Colonic mucosa (tissue), 4 donors: Measurements from ENCODE around the gene RYR1. TPM values are rescaled to one million over a fixed set of nuclear protein-coding genes. Genes with fewer than 3 reads are reported as not detected.

ENCODE experiments used
- DNase-seq: peaks from one replicate; pipeline ENCODE4 v3.0.0-alpha.2; 2020
- H3K27ac ChIP-seq: fragments of 200-600 bp; one replicate; pipeline ENCODE4 v1.8.0; 2021
- H3K27me3 ChIP-seq: fragments of 200-600 bp; one replicate; pipeline ENCODE4 v1.8.0; 2021
- H3K36me3 ChIP-seq: fragments of 200-600 bp; one replicate; pipeline ENCODE4 v1.8.0; 2021
- H3K4me1 ChIP-seq: fragments of 200-600 bp; one replicate; pipeline ENCODE4 v1.8.0; 2021; ENCODE audit warnings: mild to moderate bottlenecking
- H3K4me3 ChIP-seq: fragments of 200-600 bp; one replicate; pipeline ENCODE4 v1.8.0; 2021
- H3K9ac ChIP-seq, 2 donors: one replicate each; pipeline ENCODE4 v1.7.0; 2013; ENCODE audit warnings: control low read depth in 2 of 2, low read depth in 2 of 2, low read length in 2 of 2
- H3K9me3 ChIP-seq: fragments of 200-600 bp; one replicate; pipeline ENCODE4 v1.8.0; 2021
- CTCF ChIP-seq: fragments of 200-600 bp; IDR thresholded peaks from one replicate; pipeline ENCODE4 v1.8.0; 2022; ENCODE audit warnings: antibody characterized with exemption, mild to moderate bottlenecking
- intact Hi-C: fragments of 100-400 bp; cut with DNase I; formaldehyde crosslinking; loops from one replicate; pipeline ENCODE4 v1.14.1; 2022
- total RNA-seq, 2 donors: library from RNA; stranded (reverse); fragmentation: NEBNext Ultra II Directional in 1 of 2; extraction: Animal tissue kit (Norgen Biotek cat#: 25700) in 1 of 2; gene quantifications; one replicate each; pipeline ENCODE4 v1.2.1, GENCODE V29; 2021
- donor health status: healthy.
- donor health status: DM: no; HTN: no; CAD: no.
- donor health status: DM: no; HTN: no; CAD: no.

The RYR1 gene
- total RNA-seq, 2 donors from 2014 or later = 0.64 to 0.89 TPM

GRCh38 chr19:38463365-38463764, 29.9 kb downstream of the RYR1 start:
- no peak overlapping the region for H3K4me3 ChIP-seq
- DNase-seq = no peak
- no peaks in the 10 kb centered on the region for H3K4me1 ChIP-seq
- intact Hi-C loops = no loop called here
- H3K36me3 ChIP-seq = no peaks in the 10 kb centered on the region
- TF ChIP-seq CTCF = no peak
- no peak overlapping the region for H3K9ac ChIP-seq
- no peaks in the 10 kb centered on the region for H3K9me3 ChIP-seq
- no peaks in the 10 kb centered on the region for H3K27me3 ChIP-seq
- H3K27ac ChIP-seq = no peak overlapping the region

GRCh38 chr19:38464421-38465082, 31.1 kb downstream of the RYR1 start:
- Histone ChIP-seq H3K4me1 (no peaks in the 10 kb centered on the region), H3K9ac (no peak overlapping the region), H3K36me3 (no peaks in the 10 kb centered on the region)

GRCh38 chr19:38466050-38466449, 32.6 kb downstream of the RYR1 start:
- Histone ChIP-seq H3K36me3 (no peaks in the 10 kb centered on the region), H3K4me1 (no peaks in the 10 kb centered on the region), H3K9me3 (no peaks in the 10 kb centered on the region), H3K27me3 (no peaks in the 10 kb centered on the region), H3K27ac (no peak overlapping the region), H3K9ac (no peak overlapping the region), H3K4me3 (no peak overlapping the region)
- intact Hi-C loops = no loop called here
- no peak for DNase-seq
- TF ChIP-seq CTCF = no peak

More at GRCh38 chr19:38464421-38465082, 31.1 kb downstream of the RYR1 start:
- TF ChIP-seq CTCF = no peak
- Histone ChIP-seq H3K27me3 (no peaks in the 10 kb centered on the region), H3K27ac (no peak overlapping the region), H3K9me3 (no peaks in the 10 kb centered on the region), H3K4me3 (no peak overlapping the region)
- no peak for DNase-seq
- intact Hi-C loops = no loop called here

GRCh38 chr19:38467541-38468525, 34.3 kb downstream of the RYR1 start:
- H3K27me3 ChIP-seq = no peaks in the 10 kb centered on the region
- no peak for TF ChIP-seq CTCF
- intact Hi-C loops = no loop called here

GRCh38 chr19:38469151-38469550, 35.7 kb downstream of the RYR1 start:
- no peak for DNase-seq
- Histone ChIP-seq H3K4me1 (no peaks in the 10 kb centered on the region), H3K27ac (no peak overlapping the region), H3K9me3 (no peaks in the 10 kb centered on the region), H3K27me3 (no peaks in the 10 kb centered on the region), H3K9ac (no peak overlapping the region), H3K4me3 (no peak overlapping the region), H3K36me3 (no peaks in the 10 kb centered on the region)
- no peak for TF ChIP-seq CTCF
- intact Hi-C loops = no loop called here

More at GRCh38 chr19:38467541-38468525, 34.3 kb downstream of the RYR1 start:
- Histone ChIP-seq H3K9ac (no peak overlapping the region), H3K4me3 (no peak overlapping the region), H3K27ac (no peak overlapping the region), H3K9me3 (no peaks in the 10 kb centered on the region), H3K4me1 (no peaks in the 10 kb centered on the region), H3K36me3 (no peaks in the 10 kb centered on the region)
- no peak for DNase-seq
